Choroid plexus epithelial cell (primary cell): ENCODE data around the gene ZGPAT.

Source experiments
- DNase-seq: peaks from one replicate; pipeline ENCODE4 v3.0.0-alpha.2; 2010; ENCODE audit warnings: low read depth
- H3K4me3 ChIP-seq: 2 replicates; pipeline ENCODE4 v1.5.1; 2011; ENCODE audit warnings: low read depth, mild to moderate bottlenecking, control low read depth, low read length, moderate library complexity
- TF ChIP-seq, protein P1 (sequence below): conservative IDR thresholded peaks from 2 replicates; pipeline ENCODE4 v1.5.1; 2011; ENCODE audit warnings: low read depth, mild to moderate bottlenecking, control low read depth, inconsistent platforms, low read length, moderate library complexity

ZGPAT gene

DNA sequence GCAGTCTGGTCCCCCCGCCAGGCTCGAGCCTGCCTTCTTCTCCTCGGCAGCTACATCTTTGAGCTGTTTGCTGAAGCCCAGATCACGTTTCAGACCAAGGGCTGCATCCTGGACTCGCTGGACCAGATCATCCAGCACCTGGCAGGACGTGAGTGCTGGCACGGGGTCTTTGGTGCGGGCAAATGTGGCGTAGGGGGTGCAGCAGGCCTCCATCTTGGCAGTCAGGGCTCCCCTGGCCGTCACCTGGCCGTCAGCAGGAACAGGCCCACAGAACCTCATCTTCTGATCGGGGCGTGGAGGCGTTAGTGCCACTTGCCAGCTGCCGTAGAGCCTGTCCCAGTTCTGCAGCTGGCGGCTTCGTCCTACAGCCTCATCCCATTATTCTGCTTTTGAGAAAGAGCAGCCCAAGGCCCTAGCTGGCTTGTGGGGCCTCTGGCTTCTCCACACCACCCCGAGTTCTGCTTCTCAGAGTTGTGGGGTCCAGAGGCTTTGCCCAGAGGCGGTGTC lies 28.0 kb upstream of the ZGPAT start:
- H3K4me3 ChIP-seq: no peak overlapping the region
- TF ChIP-seq, protein P1, sequence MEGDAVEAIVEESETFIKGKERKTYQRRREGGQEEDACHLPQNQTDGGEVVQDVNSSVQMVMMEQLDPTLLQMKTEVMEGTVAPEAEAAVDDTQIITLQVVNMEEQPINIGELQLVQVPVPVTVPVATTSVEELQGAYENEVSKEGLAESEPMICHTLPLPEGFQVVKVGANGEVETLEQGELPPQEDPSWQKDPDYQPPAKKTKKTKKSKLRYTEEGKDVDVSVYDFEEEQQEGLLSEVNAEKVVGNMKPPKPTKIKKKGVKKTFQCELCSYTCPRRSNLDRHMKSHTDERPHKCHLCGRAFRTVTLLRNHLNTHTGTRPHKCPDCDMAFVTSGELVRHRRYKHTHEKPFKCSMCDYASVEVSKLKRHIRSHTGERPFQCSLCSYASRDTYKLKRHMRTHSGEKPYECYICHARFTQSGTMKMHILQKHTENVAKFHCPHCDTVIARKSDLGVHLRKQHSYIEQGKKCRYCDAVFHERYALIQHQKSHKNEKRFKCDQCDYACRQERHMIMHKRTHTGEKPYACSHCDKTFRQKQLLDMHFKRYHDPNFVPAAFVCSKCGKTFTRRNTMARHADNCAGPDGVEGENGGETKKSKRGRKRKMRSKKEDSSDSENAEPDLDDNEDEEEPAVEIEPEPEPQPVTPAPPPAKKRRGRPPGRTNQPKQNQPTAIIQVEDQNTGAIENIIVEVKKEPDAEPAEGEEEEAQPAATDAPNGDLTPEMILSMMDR: no peak
- DNase-seq: no peak

DNA sequence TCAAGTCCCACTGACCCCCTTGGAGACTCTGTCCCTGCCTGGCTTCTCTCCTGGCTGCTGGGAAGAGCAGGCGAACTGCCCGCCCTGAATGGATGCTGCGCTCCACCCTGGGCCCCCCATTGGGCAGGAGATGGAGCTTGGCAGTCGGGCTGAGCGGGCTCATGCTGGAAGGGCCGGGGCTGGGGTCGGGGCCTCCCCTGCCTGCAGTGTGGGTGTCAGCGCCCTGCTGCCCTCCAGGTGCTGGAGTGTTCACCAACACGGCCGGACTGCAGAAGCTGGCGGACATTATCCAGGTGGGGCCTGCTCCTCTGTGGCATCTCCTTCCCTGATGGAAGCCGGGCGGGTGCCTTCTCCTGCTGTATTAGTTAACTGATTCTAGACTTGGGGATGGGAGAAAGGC lies 27.4 kb upstream of the ZGPAT start:
- no peak overlapping the region for H3K4me3 ChIP-seq
- TF ChIP-seq, protein P1: no peak
- DNase-seq: no peak

DNA sequence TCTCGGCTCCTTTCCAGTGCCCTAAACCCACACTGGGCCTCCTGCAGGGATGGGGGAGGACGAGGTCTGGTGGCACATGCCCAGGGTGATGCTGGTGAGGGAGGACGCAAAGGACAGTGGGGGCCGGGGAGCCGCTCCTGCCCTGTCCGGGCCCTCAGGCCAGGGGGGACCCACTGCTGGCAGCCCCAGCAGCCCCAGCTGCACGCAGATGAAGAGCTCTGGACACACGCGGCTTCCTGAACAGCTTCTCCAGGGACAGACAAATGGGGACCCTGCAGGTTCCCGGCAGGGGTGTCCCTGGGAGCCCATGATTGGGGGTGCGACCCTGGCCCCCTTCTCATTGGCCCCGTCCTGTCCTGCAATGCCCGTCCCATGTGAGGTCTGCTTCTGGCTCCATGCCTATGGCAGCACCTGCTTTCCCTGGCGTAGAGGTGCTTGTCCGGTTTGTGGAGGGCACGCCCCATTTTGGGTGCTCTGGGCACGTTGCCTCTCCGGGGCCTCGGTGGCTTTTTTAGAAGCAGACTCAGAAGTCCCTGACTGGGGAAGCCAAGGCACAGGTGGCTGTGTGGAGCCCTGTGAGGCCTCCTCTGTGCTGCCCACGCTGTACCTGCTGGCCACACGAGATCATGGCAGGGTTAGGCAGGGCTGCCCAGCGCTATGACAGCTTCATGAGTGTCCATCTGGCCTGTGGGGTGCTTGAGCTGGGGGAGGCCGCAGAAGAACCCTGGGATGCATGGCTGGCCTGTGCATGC lies 26.8 kb upstream of the ZGPAT start:
- TF ChIP-seq, protein P1: no peak
- H3K4me3 ChIP-seq: no peak overlapping the region
- DNase-seq: no peak

DNA sequence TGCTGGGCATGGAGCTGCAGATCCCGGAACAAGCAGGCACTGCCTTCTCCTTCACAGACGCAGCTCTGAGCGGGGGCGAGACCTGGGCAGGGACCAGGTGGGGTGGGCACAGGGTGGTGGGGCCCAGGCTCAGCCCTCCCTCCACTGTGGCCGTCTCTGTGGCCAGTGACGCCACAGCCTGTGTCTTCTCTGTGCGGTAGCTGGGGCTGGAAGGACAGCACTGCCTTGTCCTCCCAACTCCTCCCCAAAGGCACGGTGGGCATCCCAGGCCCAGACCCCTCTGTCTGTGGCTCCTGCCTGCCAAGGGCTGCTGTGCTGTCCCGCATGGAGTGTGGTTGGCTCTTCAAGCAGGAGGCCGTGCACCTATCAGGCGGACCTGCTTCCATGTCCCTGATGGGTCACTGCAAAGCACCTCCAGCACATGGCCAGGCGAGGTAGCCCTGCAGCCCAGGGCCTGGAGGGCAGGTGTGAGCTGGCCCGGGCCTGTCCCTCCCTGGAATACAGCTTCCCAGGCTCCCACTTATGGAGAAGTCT lies 26.2 kb upstream of the ZGPAT start:
- TF ChIP-seq, protein P1: no peak
- no peak for DNase-seq
- H3K4me3 ChIP-seq: no peak overlapping the region

DNA sequence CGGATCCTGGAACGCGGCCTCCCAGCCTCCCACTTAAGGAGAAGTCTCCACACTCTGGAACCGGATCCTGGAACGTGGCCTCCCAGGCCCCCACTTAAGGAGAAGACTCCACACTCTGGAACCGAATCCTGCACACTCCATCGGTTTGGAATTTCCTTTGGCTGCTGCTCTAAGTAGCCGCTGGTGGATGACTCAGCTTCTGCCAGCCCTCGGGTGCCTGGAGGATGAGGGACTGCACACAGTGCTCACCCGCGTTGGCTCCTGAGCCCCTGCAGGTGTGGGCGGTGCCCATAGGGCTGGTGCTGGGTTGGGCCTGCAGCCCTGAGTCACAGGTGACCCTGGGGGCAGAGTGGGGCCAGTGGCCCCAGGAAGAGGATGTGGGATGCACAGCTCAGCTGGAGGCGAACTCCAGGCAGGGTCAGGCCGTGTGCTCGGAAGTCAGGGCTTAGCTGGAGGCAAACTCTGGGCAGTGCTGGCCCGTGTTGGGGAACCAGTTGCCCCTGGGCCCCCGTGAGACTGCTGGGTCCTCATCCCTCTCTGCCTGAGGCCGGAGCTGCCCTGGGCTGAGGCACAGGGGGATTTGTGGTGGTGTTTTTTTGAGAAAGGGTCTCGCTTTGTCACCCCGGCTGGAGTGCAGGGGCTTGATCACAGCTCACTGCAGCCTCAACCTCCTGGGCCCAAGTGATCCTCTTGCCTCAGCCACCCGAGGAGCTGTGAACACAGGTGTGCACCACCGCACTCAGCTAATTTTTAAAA lies 25.3 kb upstream of the ZGPAT start:
- peak; percentile 92 for DNase-seq
- TF ChIP-seq, protein P1: no peak
- H3K4me3 ChIP-seq: no peak overlapping the region

DNA sequence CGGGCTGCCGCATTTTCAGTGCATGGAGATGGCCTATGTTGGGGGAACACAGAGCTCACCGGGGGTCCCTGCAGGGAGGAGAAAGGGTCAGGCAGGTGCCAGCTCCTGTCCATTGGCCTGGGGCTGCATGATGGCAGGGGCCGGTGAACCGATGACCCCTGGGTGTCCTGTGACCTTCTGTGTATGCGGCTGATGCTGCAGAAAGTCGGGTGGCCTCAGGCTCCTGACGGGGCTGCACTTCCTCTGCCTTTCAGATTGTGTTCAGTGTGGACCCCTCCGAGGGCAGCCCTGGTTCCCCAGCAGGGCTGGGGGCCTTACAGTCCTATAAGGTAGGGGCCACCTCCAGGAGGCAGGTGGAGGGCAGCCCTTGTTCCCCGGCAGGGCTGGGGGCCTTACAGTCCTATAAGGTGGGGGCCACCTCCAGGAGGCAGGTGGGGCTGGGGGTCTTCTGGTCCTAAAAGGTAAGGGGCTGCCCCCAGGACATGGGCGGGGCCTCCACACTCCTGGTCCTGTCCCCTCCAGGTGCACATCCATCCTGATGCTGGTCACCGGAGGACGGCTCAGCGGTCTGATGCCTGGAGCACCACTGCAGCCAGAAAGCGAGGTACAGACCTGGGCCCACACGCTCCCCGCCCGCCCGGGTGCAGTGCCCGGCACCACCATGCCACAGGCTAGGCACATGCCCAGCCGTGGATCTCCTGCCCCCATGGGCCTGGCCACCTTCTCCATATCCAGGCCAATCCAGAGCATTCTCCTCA lies 22.4 kb upstream of the ZGPAT start:
- H3K4me3 ChIP-seq: no peak overlapping the region
- no peak for DNase-seq

More for the DNA sequence above, 22.4 kb upstream of the ZGPAT start:
- TF ChIP-seq, protein P1: no peak
